NCI-H187 treated with DMSO at 0.1 percent for 48 hours (cell line): ENCODE measurements around the gene FGF18.

Experiments
- DNase-seq: peaks from one replicate; lab custom pipeline; 2025; lab: John Stamatoyannopoulos, UW

FGF18 gene

GRCh38 chr5:171470420-171470819, 51.0 kb downstream of the FGF18 start:
- DNase-seq = no peak

- no peak for DNase-seq
Observed at GRCh38 chr5:171474230-171474813, 54.9 kb downstream of the FGF18 start.

GRCh38 chr5:171475596-171475995, 56.1 kb downstream of the FGF18 start:
- no peak for DNase-seq

GRCh38 chr5:171476701-171477100, 57.3 kb downstream of the FGF18 start:
- no peak for DNase-seq

GRCh38 chr5:171477101-171477500, 57.7 kb downstream of the FGF18 start:
- DNase-seq = no peak

- no peak for DNase-seq
Observed at GRCh38 chr5:171477666-171478065, 58.2 kb downstream of the FGF18 start.

GRCh38 chr5:171478946-171479775, 59.7 kb downstream of the FGF18 start:
- no peak for DNase-seq

- DNase-seq = no peak
Observed at GRCh38 chr5:171479776-171480125, 60.3 kb downstream of the FGF18 start.

GRCh38 chr5:171480239-171480638, 60.8 kb downstream of the FGF18 start:
- no peak for DNase-seq

GRCh38 chr5:171481571-171482433, 62.4 kb downstream of the FGF18 start:
- no peak for DNase-seq

- no peak for DNase-seq
Observed at GRCh38 chr5:171482434-171482730, 62.9 kb downstream of the FGF18 start.

- DNase-seq = no peak
Observed at GRCh38 chr5:171483551-171484135, 64.2 kb downstream of the FGF18 start.

- DNase-seq = no peak
Observed at GRCh38 chr5:171484460-171484899, 65.0 kb downstream of the FGF18 start.

- no peak for DNase-seq
Observed at GRCh38 chr5:171485668-171486067, 66.2 kb downstream of the FGF18 start.

GRCh38 chr5:171486613-171487012, 67.2 kb downstream of the FGF18 start:
- DNase-seq = no peak

GRCh38 chr5:171488876-171489275, 69.4 kb downstream of the FGF18 start:
- no peak for DNase-seq

- no peak for DNase-seq
Observed at GRCh38 chr5:171492781-171493180, 73.3 kb downstream of the FGF18 start.

- DNase-seq = no peak
Observed at GRCh38 chr5:171493646-171494393, 74.4 kb downstream of the FGF18 start.

GRCh38 chr5:171494452-171495121, 75.1 kb downstream of the FGF18 start:
- no peak for DNase-seq

GRCh38 chr5:171495122-171495700, 75.8 kb downstream of the FGF18 start:
- DNase-seq = no peak

- no peak for DNase-seq
Observed at GRCh38 chr5:171496456-171496855, 77.0 kb downstream of the FGF18 start.
